Measurements from ENCODE around the gene KIAA1217. TPM values are rescaled to one million over a fixed set of nuclear protein-coding genes. Genes with fewer than 3 reads are reported as not detected.

Gene KIAA1217
- total RNA-seq, 4 donors from 2014 or later, result 46.9 to 108 (median 61.5) TPM

- no peak overlapping the region for H3K27ac ChIP-seq
- TF ChIP-seq POLR2A (IDR thresholded peaks at IDR 0.05) (no peak), CTCF (IDR thresholded peaks at IDR 0.05) (no peak)
- DNase-seq, result no peak
- no peak overlapping the region for H3K4me3 ChIP-seq
- H3K36me3 ChIP-seq, result no peaks in the 10 kb centered on the region
- H3K27me3 ChIP-seq, result no peaks in the 10 kb centered on the region
- H3K9me3 ChIP-seq, result no peaks in the 10 kb centered on the region
- no peaks in the 10 kb centered on the region for H3K4me1 ChIP-seq
Measured at GRCh38 chr10:24313283-24313682, 104.3 kb downstream of the KIAA1217 start.

DNA sequence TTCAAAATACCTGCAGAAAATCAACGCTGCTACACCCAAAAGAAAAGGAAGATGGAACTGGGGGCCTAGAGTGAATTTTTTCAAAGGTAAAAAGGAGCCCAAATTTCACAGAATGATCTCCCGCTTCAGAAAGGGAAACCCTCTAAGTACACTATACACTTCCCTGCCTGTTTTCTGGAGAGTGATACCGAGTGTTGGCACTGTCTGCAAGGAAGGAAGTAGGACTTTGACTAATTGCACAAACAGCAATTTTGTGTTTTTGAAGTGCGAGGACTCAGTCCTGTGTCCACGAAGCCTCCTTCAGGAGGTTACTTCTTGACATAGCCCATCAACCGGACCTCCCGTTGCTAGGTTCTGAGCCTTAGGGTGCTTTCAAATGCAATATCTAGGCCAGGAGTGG is 106.3 kb downstream of the KIAA1217 start:
- no peaks in the 10 kb centered on the region for H3K9me3 ChIP-seq
- H3K4me3 ChIP-seq, result no peak overlapping the region
- TF ChIP-seq CTCF (IDR thresholded peaks at IDR 0.05) (no peak), POLR2A (IDR thresholded peaks at IDR 0.05) (no peak)
- no peaks in the 10 kb centered on the region for H3K4me1 ChIP-seq
- H3K27ac ChIP-seq, result no peak overlapping the region
- no peaks in the 10 kb centered on the region for H3K27me3 ChIP-seq
- no peak for DNase-seq
- H3K36me3 ChIP-seq, result no peaks in the 10 kb centered on the region

DNA sequence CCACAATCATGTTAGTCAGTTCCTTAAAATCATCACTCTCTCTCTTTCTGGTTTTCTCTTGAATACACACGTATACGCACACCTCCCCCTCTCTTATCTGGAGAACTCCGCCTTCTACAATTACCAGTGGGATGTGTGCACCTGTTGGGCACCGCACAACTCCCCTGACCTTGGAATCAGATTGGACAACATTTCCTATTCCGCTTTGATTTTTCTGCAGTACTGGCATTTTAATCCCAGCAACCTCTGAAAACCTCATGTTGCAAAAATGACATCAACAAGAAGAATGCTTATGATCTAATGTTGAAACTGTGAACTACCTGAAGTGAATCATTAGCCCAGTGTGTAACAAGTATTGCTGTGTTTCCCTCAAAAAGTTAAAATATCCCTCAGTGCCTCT is 109.6 kb downstream of the KIAA1217 start:
- DNase-seq, result no peak
- Histone ChIP-seq H3K4me1 (no peaks in the 10 kb centered on the region), H3K9me3 (no peaks in the 10 kb centered on the region), H3K36me3 (no peaks in the 10 kb centered on the region), H3K27ac (no peak overlapping the region), H3K27me3 (no peaks in the 10 kb centered on the region), H3K4me3 (no peak overlapping the region)
- no peak for TF ChIP-seq CTCF (IDR thresholded peaks at IDR 0.05)
- TF ChIP-seq POLR2A (IDR thresholded peaks at IDR 0.05), result no peak

- no peaks in the 10 kb centered on the region for H3K36me3 ChIP-seq
- TF ChIP-seq CTCF (IDR thresholded peaks at IDR 0.05) (no peak), POLR2A (IDR thresholded peaks at IDR 0.05) (no peak)
- no peaks in the 10 kb centered on the region for H3K27me3 ChIP-seq
- DNase-seq, result no peak
- no peak overlapping the region for H3K4me3 ChIP-seq
- no peaks in the 10 kb centered on the region for H3K4me1 ChIP-seq
- H3K27ac ChIP-seq, result no peak overlapping the region
- H3K9me3 ChIP-seq, result no peaks in the 10 kb centered on the region
Measured at GRCh38 chr10:24320373-24320772, 111.4 kb downstream of the KIAA1217 start.

- H3K9me3 ChIP-seq, result no peaks in the 10 kb centered on the region
- no peak for TF ChIP-seq POLR2A (IDR thresholded peaks at IDR 0.05)
- TF ChIP-seq CTCF (IDR thresholded peaks at IDR 0.05), result no peak
- H3K36me3 ChIP-seq, result no peaks in the 10 kb centered on the region
- no peaks in the 10 kb centered on the region for H3K4me1 ChIP-seq
- no peak overlapping the region for H3K27ac ChIP-seq
- H3K4me3 ChIP-seq, result no peak overlapping the region
- H3K27me3 ChIP-seq, result no peaks in the 10 kb centered on the region
- no peak for DNase-seq
Measured at GRCh38 chr10:24324651-24325050, 115.7 kb downstream of the KIAA1217 start.

GRCh38 chr10:24331457-24331856 is 122.5 kb downstream of the KIAA1217 start:
- TF ChIP-seq POLR2A (IDR thresholded peaks at IDR 0.05) (no peak), CTCF (IDR thresholded peaks at IDR 0.05) (no peak)
- no peak overlapping the region for H3K27ac ChIP-seq
- DNase-seq, result peak in 1 of 3 donors; percentile 51
- H3K4me1 ChIP-seq, result no peaks in the 10 kb centered on the region
- no peak overlapping the region for H3K4me3 ChIP-seq
- no peaks in the 10 kb centered on the region for H3K36me3 ChIP-seq
- H3K27me3 ChIP-seq, result no peaks in the 10 kb centered on the region
- no peaks in the 10 kb centered on the region for H3K9me3 ChIP-seq
